HG03066 (cell line): ENCODE data around the gene XPR1.
"Not testable (repeated sequence)": the region's sequence is repeated elsewhere in the genome, so short reads cannot be mapped to it uniquely, and the experiment has no call there.

Experiments used
- ATAC-seq: cut with Tn5 transposase; IDR thresholded peaks from one replicate; pipeline ENCODE4 v1.9.1; 2021; ENCODE audit warnings: low read depth; ENCODE audit not compliant: unreplicated experiment

Gene XPR1

DNA sequence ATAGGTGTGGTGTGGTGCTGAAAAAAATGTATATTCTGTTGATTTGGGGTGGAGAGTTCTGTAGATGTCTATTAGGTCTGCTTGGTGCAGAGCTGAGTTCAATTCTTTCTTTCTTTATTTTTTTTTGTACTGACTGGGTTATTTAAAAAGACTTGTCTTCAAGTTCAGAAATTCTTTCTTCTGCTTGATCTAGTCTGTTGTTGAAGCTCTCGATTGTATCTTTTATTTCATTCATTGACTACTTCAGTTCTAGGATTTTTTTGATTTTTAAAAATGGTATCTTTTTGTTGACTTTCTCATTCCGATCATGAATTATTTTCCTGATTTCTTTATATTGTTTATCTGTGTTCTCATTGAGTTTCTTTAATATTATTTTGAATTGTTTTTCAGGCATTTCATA is 70.6 kb downstream of the XPR1 start:
- not testable (repeated sequence) for ATAC-seq

DNA sequence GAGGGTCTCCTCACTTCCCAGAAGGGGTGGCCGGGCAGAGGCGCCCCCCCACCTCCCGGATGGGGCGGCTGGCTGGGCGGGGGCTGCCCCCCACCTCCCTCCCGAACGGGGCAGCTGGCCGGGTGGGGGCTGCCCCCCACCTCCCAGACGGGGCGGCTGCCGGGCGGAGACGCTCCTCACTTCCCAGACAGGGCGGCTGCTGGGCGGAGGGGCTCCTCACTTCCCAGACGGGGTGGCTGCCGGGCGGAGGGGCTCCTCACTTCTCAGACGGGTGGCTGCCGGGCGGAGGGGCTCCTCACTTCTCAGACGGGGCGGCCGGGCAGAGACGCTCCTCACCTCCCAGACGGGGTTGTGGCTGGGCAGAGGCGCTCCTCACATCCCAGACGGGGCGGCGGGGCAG is 78.9 kb downstream of the XPR1 start:
- not testable (repeated sequence) for ATAC-seq

DNA sequence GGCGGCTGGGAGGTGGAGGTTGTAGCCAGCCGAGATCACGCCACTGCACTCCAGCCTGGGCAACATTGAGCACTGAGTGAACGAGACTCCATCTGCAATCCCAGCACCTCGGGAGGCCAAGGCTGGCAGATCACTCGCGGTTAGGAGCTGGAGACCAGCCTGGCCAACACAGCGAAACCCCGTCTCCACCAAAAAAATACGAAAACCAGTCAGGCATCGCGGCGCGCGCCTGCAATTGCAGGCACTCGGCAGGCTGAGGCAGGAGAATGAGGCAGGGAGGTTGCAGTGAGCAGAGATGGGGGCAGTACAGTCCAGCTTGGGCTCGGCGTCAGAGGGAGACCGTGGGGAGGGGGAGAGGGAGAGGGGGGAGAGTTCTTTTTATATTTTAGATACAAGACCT is 79.4 kb downstream of the XPR1 start:
- not testable (repeated sequence) for ATAC-seq

- ATAC-seq, result no peak
Measured at GRCh38 chr1:180720753-180721152, 88.9 kb downstream of the XPR1 start.

GRCh38 chr1:180722586-180722985 is 90.8 kb downstream of the XPR1 start:
- no peak for ATAC-seq

DNA sequence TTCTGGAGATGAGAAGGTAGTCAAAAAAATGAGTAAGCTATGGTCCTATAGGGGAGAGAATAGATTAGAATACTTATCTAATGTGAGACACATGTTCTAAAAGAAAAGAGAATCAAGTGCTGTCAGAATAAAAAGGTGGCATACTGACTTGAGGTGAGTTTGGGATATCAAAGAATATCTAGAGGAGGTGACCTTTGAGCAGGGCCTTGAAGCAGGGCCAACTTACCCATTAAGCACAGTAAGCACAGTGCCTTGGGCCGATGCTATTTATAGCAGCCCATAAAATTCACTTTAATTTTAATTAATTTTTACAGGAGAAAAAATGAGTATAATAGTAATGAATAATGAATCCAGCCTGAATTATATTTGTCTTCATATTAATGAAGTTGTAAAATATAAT is 92.2 kb downstream of the XPR1 start:
- ATAC-seq, result no peak

- ATAC-seq, result not testable (repeated sequence)
Measured at GRCh38 chr1:180726024-180726423, 94.2 kb downstream of the XPR1 start.

GRCh38 chr1:180727751-180728150 is 95.9 kb downstream of the XPR1 start:
- not testable (repeated sequence) for ATAC-seq

GRCh38 chr1:180728472-180729106 is 96.8 kb downstream of the XPR1 start:
- no peak for ATAC-seq

GRCh38 chr1:180731131-180731530 is 99.3 kb downstream of the XPR1 start:
- ATAC-seq, result no peak

GRCh38 chr1:180732866-180733265 is 101.0 kb downstream of the XPR1 start:
- no peak for ATAC-seq

- ATAC-seq, result no peak
Measured at GRCh38 chr1:180734366-180734765, 102.5 kb downstream of the XPR1 start.

- ATAC-seq, result no peak
Measured at GRCh38 chr1:180742663-180743062, 110.8 kb downstream of the XPR1 start.

DNA sequence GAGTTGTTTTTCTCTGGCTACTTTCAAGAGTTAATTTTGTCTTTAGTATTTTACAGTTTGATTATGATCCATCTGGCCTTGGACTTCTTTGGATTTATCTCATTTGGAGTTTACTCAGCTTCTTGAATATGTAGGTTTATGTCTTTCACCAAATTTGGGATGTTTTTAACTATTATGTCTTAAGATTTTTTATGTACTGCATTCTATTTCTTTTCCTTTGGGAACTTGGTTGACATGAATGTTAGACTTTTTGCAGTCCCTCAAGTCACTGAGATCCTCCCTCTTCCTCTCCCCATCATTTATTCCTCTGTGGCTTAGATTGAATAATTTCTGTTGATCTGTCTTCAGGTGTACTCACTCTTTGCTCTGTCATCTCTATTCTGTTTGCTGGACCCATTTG is 112.0 kb downstream of the XPR1 start:
- no peak for ATAC-seq

- no peak for ATAC-seq
Measured at GRCh38 chr1:180745098-180745497, 113.3 kb downstream of the XPR1 start.

- no peak for ATAC-seq
Measured at GRCh38 chr1:180751921-180752320, 120.1 kb downstream of the XPR1 start.

DNA sequence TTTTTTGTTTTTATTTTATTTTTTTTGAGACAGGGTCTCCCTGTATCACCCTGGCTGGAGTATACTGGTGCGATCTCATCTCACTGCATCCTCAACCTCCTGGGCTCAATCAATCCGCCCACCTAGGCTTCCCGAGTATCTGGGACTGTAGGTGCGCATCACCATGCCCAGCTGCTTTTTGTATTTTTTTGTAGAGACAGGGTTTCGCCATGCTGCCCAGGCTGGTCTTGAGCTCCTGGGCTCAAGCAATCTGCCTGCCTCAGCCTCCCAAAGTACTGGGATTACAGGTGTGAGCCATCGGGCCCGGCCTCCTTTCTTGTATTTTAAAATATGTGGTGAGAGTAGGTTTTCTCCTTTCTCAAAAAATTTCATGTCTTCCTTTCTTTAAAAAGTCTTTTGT is 122.6 kb downstream of the XPR1 start:
- no peak for ATAC-seq

DNA sequence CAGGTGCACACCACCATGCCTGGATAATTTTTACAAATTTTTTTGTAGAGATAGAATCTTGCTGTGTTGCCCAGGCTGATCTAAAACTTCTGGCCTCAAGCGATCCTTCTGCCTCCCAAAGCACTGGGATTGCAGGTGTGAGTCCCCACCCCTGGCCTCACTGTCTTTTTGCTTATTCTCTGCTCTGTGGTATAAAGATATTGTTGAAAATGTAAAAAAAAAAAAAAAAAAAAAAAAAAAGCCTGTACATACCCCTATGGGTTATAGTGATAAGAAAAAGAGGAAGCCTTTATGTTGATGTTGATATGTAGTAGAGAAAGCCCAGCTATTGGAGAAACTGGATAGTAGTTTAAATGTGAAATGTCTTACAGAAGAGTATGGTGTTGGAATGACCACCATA is 125.8 kb downstream of the XPR1 start:
- no peak for ATAC-seq

GRCh38 chr1:180762796-180763195 is 131.0 kb downstream of the XPR1 start:
- ATAC-seq, result no peak

GRCh38 chr1:180765151-180765550 is 133.3 kb downstream of the XPR1 start:
- no peak for ATAC-seq

GRCh38 chr1:180769889-180770288 is 138.1 kb downstream of the XPR1 start:
- ATAC-seq, result no peak

- ATAC-seq, result no peak
Measured at GRCh38 chr1:180773210-180773865, 141.5 kb downstream of the XPR1 start.
